Kidney (tissue), 14 donors: ENCODE measurements around the gene TGFB2. TPM values are rescaled to one million over a fixed set of nuclear protein-coding genes. Genes with fewer than 3 reads are reported as not detected.
A peak's percentile ranks its signal among the peaks of the same experiment; 100 is the strongest.

Source experiments
- DNase-seq, 5 donors: peaks; one replicate each; pipeline ENCODE4 v3.0.0-alpha.2; 2013 to 2020
- FAIRE-seq: peaks from 2 replicates; lab custom pipeline; 2012; peaks lifted over from hg19 to GRCh38; lab: Jason Lieb, UNC
- H3K27ac ChIP-seq, 2 donors: one replicate each; pipeline ENCODE4 v1.7.0; 2013; ENCODE audit warnings: low read depth in 2 of 2, low read length in 2 of 2, inconsistent platforms in 1 of 2
- H3K27me3 ChIP-seq: one replicate; pipeline ENCODE4 v1.7.1; 2013; ENCODE audit warnings: low read length, inconsistent platforms; ENCODE audit not compliant: control insufficient read depth, insufficient read depth
- H3K36me3 ChIP-seq, 3 donors: one replicate each; pipeline versions ENCODE4 v1.7.0 to v1.7.1; 2013; ENCODE audit warnings: low read length in 3 of 3, control low read depth in 1 of 3, inconsistent platforms in 1 of 3; ENCODE audit not compliant: insufficient read depth in 3 of 3, control insufficient read depth in 2 of 3
- H3K4me1 ChIP-seq, 3 donors: one replicate each; pipeline versions ENCODE4 v1.7.0 to v1.7.1; 2013; ENCODE audit warnings: low read length in 3 of 3, inconsistent platforms in 1 of 3, low read depth in 1 of 3; ENCODE audit not compliant: control insufficient read depth in 2 of 3, insufficient read depth in 2 of 3
- H3K4me3 ChIP-seq, 3 donors: one replicate each; pipeline versions ENCODE4 v1.7.0 to v1.8.1; 2013; ENCODE audit warnings: low read length in 3 of 3, control low read depth in 1 of 3, inconsistent platforms in 1 of 3
- H3K9ac ChIP-seq, 3 donors: one replicate each; pipeline versions ENCODE4 v1.7.0 to v1.7.1; 2013; ENCODE audit warnings: low read length in 3 of 3, control low read depth in 1 of 3, inconsistent platforms in 1 of 3
- H3K9me3 ChIP-seq, 3 donors: one replicate each; pipeline versions ENCODE4 v1.7.0 to v1.7.1; 2013; ENCODE audit warnings: low read length in 3 of 3, control low read depth in 1 of 3, inconsistent platforms in 1 of 3; ENCODE audit not compliant: control insufficient read depth in 2 of 3, insufficient read depth in 1 of 3
- CTCF ChIP-seq: IDR thresholded peaks from 3 replicates; pipeline ENCODE4 v1.5.1; 2012; ENCODE audit warnings: mild to moderate bottlenecking, moderate library complexity, borderline replicate concordance; ENCODE audit not compliant: insufficient read depth; ENCODE audit errors: extremely low read depth
- intact Hi-C: fragments of 100-400 bp; cut with DNase I; formaldehyde crosslinking; loops from one replicate; pipeline ENCODE4 v1.11.1; 2022
- polyA plus RNA-seq: library from polyadenylated mRNA; stranded (reverse); fragments of 350-450 nt; fragmentation: Illumina TruSeq; extraction: RNeasy Lipid Tissue Mini Kit (QIAGEN cat#74804); gene quantifications from one replicate; pipeline ENCODE4 v1.2.3, GENCODE V29; 2014; ENCODE audit warnings: low read depth, low replicate concordance; ENCODE audit not compliant: insufficient read depth
- total RNA-seq: library from RNA; stranded (reverse); fragmentation: NEBNext Ultra II Directional; extraction: Animal tissue kit (Norgen Biotek cat#: 25700); gene quantifications from one replicate; pipeline ENCODE4 v1.2.1, GENCODE V29; 2021
- donor health status: control.
- donor health status: control.
- donor health status: control.
- donor health status: control.
- donor health status: control.
- donor health status: DM: yes; HTN: yes; CAD: no.
- donor health status: Normal renal cell carcinoma (clear cell type).

TGFB2 gene
- total and polyA plus RNA-seq, 2 donors from 2014 or later: 1.4 to 12.2 TPM

DNA sequence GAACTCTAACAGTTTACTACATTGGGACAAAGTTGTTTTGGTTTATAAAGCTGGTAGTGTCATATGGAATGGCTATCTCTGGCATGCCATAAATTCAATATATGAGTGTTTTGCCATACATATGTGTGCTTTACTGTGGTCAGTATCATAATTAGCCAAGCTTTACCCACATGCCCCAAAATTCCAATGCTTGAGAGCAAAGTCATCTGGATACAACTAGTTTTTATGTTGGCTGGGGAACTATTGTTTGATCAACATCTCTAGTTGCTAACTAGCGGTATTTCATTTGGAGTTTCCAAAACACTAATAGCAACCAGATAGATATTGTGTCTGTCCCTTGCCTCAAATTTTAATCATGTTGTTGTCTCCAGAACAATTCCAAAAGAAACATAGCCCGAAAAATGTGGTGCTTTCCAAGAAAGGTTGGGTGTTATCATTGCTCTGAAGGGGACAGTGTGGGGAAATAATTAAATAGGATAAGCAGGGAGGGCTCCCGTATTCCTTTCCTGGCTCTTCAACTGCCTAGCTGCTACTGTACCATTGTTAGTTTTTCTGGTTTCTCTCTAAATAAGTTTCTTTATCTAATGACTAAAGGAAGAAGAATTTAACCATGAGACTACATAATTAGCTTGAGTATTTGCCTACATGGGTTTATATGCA is 136.1 kb downstream of the TGFB2 start:
- H3K27ac ChIP-seq: no peak overlapping the region
- intact Hi-C loops: no loop called here

DNA sequence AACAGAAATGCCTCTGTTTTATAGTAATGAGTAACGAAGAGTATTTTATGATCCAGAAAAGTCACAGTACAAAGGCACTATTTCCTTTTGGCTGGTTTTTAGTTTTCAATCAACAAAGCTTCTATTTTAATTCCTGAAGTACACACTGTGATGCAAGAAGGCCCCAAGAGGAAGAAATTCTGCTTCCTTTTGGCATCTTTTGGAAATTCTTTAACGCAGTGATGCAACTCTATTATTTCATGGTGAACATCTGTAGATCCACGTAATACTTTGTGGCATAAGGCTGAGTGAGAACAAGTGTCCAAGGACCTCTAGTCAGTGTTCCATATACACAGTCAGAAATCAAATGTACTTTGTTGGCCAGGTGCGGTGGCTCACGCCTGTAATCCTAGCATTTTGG is 137.5 kb downstream of the TGFB2 start:
- TF ChIP-seq CTCF: no peak
- intact Hi-C loops: no loop called here
- DNase-seq: no peak
- H3K9me3 ChIP-seq: no peaks in the 10 kb centered on the region
- H3K4me1 ChIP-seq: peaks cover 0 to 3% (median 0%) of the 10 kb centered on the region in 3 donors
- no peak overlapping the region for H3K9ac ChIP-seq
- no peaks in the 10 kb centered on the region for H3K27me3 ChIP-seq
- no peaks in the 10 kb centered on the region for H3K36me3 ChIP-seq
- H3K4me3 ChIP-seq: no peak overlapping the region
- no peak overlapping the region for H3K27ac ChIP-seq
- FAIRE-seq: no peak

More for the DNA sequence above, 136.1 kb downstream of the TGFB2 start:
- Histone ChIP-seq H3K9me3 (no peaks in the 10 kb centered on the region), H3K27me3 (no peaks in the 10 kb centered on the region), H3K4me1 (peaks cover 0 to 3% (median 0%) of the 10 kb centered on the region in 3 donors), H3K36me3 (no peaks in the 10 kb centered on the region), H3K4me3 (no peak overlapping the region), H3K9ac (no peak overlapping the region)
- no peak for FAIRE-seq
- no peak for TF ChIP-seq CTCF
- DNase-seq: no peak

GRCh38 chr1:218485241-218485928 is 140.2 kb downstream of the TGFB2 start:
- DNase-seq (no peak), FAIRE-seq (peak; percentile 41)
- Histone ChIP-seq H3K36me3 (no peaks in the 10 kb centered on the region), H3K4me3 (no peak overlapping the region), H3K27me3 (no peaks in the 10 kb centered on the region), H3K9me3 (no peaks in the 10 kb centered on the region), H3K9ac (no peak overlapping the region), H3K4me1 (no peaks in the 10 kb centered on the region), H3K27ac (no peak overlapping the region)
- intact Hi-C loops: no loop called here
- TF ChIP-seq CTCF: no peak
